GM15510 (cell line): ENCODE results near the gene BMP6.

Source experiments
- POLR2A ChIP-seq: IDR thresholded peaks from 3 replicates; pipeline ENCODE4 v1.6.1; 2011; ENCODE audit warnings: borderline replicate concordance; ENCODE audit not compliant: insufficient read length; ENCODE audit errors: extremely low read depth

Gene BMP6

GRCh38 chr6:7727946-7728854 lies 2.3 kb downstream of the BMP6 start:
- no peak for TF ChIP-seq POLR2A

- no peak for TF ChIP-seq POLR2A
Measured at GRCh38 chr6:7728855-7729590, 3.1 kb downstream of the BMP6 start.

- no peak for TF ChIP-seq POLR2A
Measured at GRCh38 chr6:7730001-7730783, 4.3 kb downstream of the BMP6 start.

GRCh38 chr6:7730784-7731227 lies 4.9 kb downstream of the BMP6 start:
- TF ChIP-seq POLR2A = no peak

GRCh38 chr6:7731294-7731693 lies 5.4 kb downstream of the BMP6 start:
- no peak for TF ChIP-seq POLR2A

GRCh38 chr6:7732228-7732627 lies 6.3 kb downstream of the BMP6 start:
- TF ChIP-seq POLR2A = no peak

- no peak for TF ChIP-seq POLR2A
Measured at GRCh38 chr6:7734707-7735383, 8.9 kb downstream of the BMP6 start.

GRCh38 chr6:7737106-7737505 lies 11.2 kb downstream of the BMP6 start:
- no peak for TF ChIP-seq POLR2A

- no peak for TF ChIP-seq POLR2A
Measured at GRCh38 chr6:7737867-7738266, 12.0 kb downstream of the BMP6 start.

- no peak for TF ChIP-seq POLR2A
Measured at GRCh38 chr6:7742223-7742785, 16.4 kb downstream of the BMP6 start.

- TF ChIP-seq POLR2A = no peak
Measured at GRCh38 chr6:7745942-7746341, 20.0 kb downstream of the BMP6 start.

GRCh38 chr6:7747016-7747415 lies 21.1 kb downstream of the BMP6 start:
- TF ChIP-seq POLR2A = no peak

- no peak for TF ChIP-seq POLR2A
Measured at GRCh38 chr6:7747433-7747832, 21.5 kb downstream of the BMP6 start.

GRCh38 chr6:7747901-7748504 lies 22.1 kb downstream of the BMP6 start:
- TF ChIP-seq POLR2A = no peak
